Measurements from ENCODE around the gene CTAGE1.

CTAGE1 gene

DNA sequence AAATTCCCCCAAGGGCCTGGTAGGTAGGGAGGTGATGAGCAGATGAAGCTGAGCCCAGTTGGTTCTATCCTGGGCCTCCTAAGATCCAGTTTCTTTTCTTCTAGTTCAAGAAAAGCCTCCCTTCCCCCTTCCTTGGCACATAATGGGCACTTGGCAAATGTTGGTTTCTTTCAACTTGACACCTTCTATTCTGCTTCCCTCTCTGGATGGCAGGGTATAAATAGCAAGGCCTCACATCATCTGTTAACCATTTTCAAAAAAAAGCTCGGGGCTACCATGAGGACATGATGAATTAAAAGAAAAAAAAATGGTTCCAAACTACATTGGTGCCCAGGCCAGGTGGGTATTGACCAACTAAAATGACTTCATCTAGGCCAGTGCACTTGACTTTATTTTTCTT, 29.9 kb downstream of the CTAGE1 start:
- no peak for DNase-seq

- DNase-seq, result no peak
Measured at GRCh38 chr18:22387364-22387763, 30.4 kb downstream of the CTAGE1 start.

GRCh38 chr18:22385718-22386117, 32.0 kb downstream of the CTAGE1 start:
- DNase-seq, result no peak

DNA sequence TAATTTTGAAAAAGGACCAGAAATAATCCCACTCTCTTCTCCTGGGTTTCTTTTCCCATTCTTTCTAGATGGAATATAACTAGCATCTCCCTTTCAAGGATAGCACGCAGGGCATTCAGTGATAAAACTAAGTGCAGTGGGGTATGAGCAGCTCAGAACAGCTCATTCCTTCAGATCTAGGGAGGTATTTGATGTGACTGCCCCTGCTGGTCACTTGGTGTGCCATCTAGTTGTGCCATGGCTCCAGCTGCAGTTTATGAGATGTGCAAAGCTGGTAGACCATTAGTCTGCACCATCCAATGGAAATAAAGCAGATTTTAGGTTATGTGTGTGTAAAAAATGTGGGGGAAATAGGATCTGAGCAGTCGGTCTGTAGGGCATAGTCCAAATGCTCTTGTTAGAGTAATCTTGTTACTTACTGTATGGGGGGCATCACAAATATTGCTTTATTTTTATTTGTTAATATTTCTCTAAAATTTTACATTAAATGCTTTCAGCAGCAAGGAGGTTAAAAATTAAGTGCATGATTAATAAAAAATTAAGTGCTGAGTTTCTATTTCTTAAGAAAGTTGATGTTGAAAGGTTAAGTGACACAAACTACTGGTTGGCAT, 38.9 kb downstream of the CTAGE1 start:
- peak in 1 of 2 experiments; percentile 20 for DNase-seq

DNA sequence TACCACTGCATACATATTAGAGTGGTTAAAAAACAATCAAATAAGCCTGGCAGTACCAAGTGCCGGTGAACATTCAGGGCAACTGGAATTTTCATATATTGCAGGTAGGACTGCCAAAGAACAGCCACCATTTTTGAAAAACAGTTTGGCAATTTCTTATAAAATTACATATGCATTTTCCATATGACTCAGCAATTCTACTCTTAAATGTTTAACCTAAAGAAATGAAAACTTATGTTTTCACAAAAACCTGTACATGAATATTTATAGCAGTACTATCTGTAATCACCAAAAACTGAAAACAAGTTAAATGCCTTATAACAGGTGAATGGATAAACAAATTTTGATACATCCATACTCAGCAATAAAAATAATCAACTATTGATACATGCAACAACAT, 39.9 kb downstream of the CTAGE1 start:
- no peak for DNase-seq

- DNase-seq, result no peak
Measured at GRCh38 chr18:22370414-22370813, 47.3 kb downstream of the CTAGE1 start.

- no peak for DNase-seq
Measured at GRCh38 chr18:22368021-22368420, 49.7 kb downstream of the CTAGE1 start.

- DNase-seq, result no peak
Measured at GRCh38 chr18:22367303-22367702, 50.4 kb downstream of the CTAGE1 start.

GRCh38 chr18:22363867-22364463, 53.8 kb downstream of the CTAGE1 start:
- DNase-seq, result peak in 1 of 2 experiments; percentile 11
